ENCODE results near the gene UGT1A7.

Gene UGT1A7

GRCh38 chr2:233764761-233765160, 83.1 kb downstream of the UGT1A7 start:
- no peak for ATAC-seq

DNA sequence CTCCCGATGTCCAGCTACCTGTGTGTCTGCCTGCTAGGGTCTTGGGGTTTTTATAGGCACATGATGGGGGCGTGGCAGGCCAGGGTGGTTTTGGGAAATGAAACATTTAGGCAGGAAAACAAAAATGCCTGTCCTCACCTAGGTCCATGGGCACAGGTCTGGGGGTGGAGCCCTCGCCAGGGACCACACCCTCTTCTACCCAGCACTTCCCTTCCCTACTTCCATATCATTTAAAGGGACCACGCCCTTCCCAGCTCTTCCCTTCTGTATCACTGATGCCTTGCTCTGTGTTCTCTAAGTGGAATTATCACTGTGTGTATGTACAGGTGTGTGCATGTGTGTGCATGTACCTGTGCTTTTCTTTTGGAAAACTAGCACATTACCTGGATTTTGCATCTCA, 84.7 kb downstream of the UGT1A7 start:
- no peak for ATAC-seq

GRCh38 chr2:233768076-233768475, 86.4 kb downstream of the UGT1A7 start:
- no peak for ATAC-seq

GRCh38 chr2:233769260-233769659, 87.6 kb downstream of the UGT1A7 start:
- no peak for ATAC-seq

DNA sequence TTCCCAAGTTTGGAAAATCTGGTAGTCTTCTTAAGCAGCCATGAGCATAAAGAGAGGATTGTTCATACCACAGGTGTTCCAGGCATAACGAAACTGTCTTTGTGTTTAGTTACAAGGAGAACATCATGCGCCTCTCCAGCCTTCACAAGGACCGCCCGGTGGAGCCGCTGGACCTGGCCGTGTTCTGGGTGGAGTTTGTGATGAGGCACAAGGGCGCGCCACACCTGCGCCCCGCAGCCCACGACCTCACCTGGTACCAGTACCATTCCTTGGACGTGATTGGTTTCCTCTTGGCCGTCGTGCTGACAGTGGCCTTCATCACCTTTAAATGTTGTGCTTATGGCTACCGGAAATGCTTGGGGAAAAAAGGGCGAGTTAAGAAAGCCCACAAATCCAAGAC, 90.5 kb downstream of the UGT1A7 start:
- ATAC-seq = no peak

DNA sequence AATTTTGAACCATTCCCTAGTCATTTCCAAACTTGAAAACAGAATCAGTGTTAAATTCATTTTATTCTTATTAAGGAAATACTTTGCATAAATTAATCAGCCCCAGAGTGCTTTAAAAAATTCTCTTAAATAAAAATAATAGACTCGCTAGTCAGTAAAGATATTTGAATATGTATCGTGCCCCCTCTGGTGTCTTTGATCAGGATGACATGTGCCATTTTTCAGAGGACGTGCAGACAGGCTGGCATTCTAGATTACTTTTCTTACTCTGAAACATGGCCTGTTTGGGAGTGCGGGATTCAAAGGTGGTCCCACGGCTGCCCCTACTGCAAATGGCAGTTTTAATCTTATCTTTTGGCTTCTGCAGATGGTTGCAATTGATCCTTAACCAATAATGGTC, 90.9 kb downstream of the UGT1A7 start:
- ATAC-seq = no peak

DNA sequence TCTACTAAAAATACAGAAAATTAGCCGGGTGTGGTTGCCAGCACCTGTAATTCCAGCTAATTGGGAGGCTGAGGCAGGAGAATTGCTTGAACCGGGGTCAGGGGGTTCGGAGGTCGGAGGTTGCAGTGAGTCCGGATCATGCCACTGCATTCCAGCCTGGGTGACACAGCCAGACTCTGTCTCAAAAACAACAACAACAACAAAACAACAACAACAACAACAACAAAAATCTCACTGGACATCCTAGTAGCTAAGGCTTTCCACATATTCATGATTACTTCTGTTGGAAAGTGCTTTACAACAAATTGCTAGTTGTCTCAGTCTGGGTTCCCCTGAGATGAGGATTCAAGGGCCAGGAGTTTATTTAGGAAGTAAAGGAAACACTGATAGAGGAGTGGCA, 92.2 kb downstream of the UGT1A7 start:
- no peak for ATAC-seq

DNA sequence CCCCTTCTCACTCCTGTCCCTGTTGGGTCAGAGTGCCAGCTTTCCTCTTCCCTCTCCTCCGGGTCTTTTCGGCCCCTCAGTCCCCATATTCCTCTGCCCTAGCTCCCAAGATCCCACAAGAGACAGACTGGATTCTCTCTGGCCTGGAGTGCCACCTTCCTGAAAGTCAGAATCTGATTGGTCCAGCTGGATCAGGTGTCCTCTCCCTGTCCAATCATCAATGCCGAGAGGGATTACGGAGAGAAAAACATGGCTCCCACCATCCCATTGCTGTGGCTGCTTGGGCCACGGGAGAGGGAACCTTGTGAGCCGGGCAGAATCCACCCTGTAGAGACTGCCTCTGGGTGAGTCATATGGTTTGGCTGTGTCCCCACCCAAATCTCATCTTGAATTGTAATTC, 93.7 kb downstream of the UGT1A7 start:
- no peak for ATAC-seq

DNA sequence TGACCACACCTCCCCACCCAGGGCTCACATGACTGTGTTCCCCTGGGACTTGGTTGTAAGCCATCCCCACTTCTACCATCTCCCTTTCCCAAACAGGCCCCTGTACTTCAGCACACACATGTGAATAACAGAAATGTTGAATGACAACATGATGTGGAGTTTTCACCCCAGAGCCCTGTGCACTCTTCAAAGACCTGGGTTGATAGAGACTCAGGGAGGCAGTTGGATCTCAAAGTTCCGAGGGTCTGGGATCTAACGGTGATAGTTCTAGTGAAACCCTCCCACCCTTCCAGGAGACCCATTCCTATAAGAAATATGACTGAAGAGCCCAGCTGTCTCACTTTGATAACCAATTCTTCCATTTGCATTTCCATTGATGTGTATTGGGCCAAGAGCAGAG, 96.3 kb downstream of the UGT1A7 start, which contains the start of gene MROH2A:
MROH2A (plus strand) TSS at position 301 of the 400 bp plus-strand sequence. CDS start 1,029 bp downstream, outside the sequence.
- ATAC-seq = no peak

GRCh38 chr2:233779722-233780121, 98.0 kb downstream of the UGT1A7 start:
- no peak for ATAC-seq

GRCh38 chr2:233780771-233781170, 99.1 kb downstream of the UGT1A7 start:
- no peak for ATAC-seq

GRCh38 chr2:233789554-233789953, 107.9 kb downstream of the UGT1A7 start:
- no peak for ATAC-seq

DNA sequence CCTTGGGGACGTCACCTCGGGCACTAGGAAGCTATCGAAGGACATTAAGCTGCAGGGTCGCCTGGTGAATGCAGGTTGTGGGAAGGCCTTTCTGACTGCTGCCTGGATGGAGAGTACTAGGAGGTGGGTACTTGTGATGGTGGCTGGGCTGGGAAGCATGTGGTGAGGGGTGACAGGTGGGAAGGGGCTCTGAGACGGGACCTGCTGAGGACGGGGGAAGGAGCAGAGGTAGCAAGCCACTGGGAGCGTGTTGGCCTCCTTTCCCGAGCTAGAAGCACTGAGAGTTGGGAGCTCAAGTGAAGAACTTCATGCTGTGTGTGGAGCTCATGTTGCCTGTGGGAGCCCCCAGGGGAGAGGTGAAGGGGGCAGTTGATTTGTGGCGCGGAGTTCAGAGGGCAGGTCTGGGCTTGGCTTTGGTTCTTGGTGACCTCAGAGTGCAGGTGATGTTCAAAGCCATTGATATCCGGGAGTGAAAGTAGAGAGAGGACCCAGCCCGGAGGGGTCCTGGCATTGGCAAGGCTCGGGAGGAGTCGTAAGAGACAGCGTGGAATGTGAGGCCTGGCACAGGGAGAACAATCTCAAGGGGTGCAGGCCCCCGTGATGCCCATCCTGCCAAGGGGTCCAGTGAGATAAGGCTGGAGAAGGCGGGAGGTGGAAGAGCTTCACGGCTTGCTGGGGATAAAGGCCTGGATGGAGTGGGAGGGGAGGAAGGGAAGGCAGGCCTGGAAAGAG, 109.6 kb downstream of the UGT1A7 start:
- ATAC-seq = no peak

GRCh38 chr2:233791883-233792329, 110.2 kb downstream of the UGT1A7 start:
- ATAC-seq = no peak

GRCh38 chr2:233792720-233793119, 111.0 kb downstream of the UGT1A7 start:
- ATAC-seq = no peak

GRCh38 chr2:233793465-233794127, 111.9 kb downstream of the UGT1A7 start:
- no peak for ATAC-seq

GRCh38 chr2:233794128-233794658, 112.5 kb downstream of the UGT1A7 start:
- ATAC-seq = no peak

DNA sequence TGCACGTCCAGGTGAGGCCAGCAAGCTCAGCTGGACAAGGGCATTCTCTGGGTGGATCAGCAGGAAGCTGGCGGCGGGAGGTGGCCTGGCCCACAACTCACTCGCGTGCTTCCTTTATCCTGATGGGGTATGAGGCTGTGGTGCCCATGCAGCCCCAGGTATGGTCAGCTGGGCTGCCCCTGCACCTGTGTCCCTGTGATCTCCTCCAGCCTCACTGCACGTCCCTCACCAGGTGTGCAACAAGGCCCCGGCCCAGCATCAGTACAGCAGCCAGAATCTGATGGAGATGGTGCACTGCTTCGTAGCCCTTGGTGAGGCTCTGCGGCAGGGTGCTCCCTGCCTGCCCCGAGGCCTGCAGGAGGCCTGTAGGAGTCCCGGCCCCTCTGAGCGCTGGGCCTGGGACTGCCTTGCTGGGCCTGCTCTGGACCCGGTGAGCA, 114.1 kb downstream of the UGT1A7 start:
- no peak for ATAC-seq

DNA sequence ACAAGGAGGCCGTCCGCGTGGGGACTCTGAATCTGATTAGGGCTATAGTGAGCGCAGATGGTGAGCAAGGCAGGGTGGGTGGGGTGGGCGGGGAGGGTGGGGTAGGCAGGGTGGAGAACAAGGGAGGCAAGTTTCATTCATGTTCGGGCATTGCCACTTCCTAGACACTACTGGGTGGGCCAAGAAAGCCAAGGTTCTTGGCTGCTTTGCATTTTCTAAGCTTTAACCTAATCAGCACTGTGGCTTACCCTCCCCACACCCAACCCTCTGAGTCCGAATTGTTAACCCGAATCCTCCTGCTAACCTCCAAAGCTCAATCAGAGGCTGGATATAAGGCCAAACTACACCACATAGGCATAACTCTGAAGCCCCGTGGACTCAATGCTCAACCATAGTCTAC, 114.6 kb downstream of the UGT1A7 start:
- ATAC-seq = no peak

DNA sequence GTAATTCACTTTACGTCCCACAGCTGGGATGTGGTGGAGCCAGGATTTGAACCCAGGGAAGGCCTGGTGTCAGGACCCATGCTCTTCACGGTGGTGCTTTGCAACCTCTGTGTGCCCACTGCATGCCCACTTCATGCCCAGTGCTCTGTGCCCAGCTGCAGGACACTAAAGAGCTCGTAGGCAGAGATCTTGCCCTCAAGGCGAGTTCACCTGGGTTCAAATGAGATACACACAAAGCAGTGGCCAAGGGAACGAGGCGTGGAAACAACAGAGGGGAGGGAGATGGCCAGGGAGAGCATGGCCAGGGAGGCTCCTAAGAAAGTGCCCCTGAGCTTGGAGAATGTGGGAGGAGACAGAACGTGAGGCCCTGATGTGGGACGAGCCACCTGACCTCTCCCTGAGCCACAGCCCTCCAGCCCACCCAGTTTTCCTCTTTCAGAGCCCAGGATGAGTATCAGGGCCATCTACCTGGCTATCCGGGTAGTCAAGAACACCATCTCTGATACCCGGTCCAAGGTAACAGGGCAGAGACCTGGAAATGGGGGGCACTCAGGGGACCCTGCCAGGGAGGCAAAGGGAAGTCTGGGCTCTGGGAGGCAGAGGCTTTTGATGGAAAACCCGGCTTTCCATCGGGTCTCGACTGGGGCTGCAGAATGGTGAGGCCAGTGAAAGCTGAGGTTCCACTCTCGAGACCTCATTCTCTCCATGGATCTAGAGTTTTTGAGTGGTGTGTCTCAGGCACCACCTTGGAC, 116.8 kb downstream of the UGT1A7 start:
- ATAC-seq = no peak

- ATAC-seq = no peak
These were observed 117.5 kb downstream of the UGT1A7 start for GRCh38 chr2:233799087-233799665.

- ATAC-seq = no peak
These were observed 118.0 kb downstream of the UGT1A7 start for GRCh38 chr2:233799716-233800115.

GRCh38 chr2:233800208-233800607, 118.5 kb downstream of the UGT1A7 start:
- no peak for ATAC-seq

Measured in activated CD4-positive, CD25-positive, alpha-beta regulatory T cell treated with anti-CD3 and anti-CD28 coated beads, Interleukin-2, amount 50 U/mL, for 24 hours (primary cell).